HG03432 (cell line): ENCODE data around the gene FOXS1.

ENCODE experiments used
- ATAC-seq: cut with Tn5 transposase; IDR thresholded peaks from one replicate; pipeline ENCODE4 v1.9.1; 2021; ENCODE audit warnings: mild to moderate bottlenecking, moderate library complexity; ENCODE audit not compliant: unreplicated experiment

FOXS1 gene

GRCh38 chr20:31861385-31862156, 16.2 kb upstream of the FOXS1 start:
- ATAC-seq: peak; percentile 73

DNA sequence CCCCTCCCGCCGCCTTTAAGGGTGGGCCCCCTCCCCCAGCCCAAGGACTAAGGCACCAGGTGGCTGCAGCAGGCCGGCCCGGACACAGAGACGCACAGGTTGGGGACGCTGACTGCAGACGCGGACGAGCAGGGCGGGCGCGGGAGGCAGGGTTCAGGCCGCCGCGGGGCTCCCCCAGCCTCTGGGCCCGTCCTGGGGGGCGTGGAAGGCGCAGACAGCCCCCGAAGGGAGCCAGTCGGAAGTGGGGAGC, 15.7 kb upstream of the FOXS1 start:
- peak; percentile 30 for ATAC-seq

- no peak for ATAC-seq
Measured at GRCh38 chr20:31860390-31861134, 15.2 kb upstream of the FOXS1 start.

GRCh38 chr20:31859998-31860380, 14.6 kb upstream of the FOXS1 start:
- no peak for ATAC-seq

DNA sequence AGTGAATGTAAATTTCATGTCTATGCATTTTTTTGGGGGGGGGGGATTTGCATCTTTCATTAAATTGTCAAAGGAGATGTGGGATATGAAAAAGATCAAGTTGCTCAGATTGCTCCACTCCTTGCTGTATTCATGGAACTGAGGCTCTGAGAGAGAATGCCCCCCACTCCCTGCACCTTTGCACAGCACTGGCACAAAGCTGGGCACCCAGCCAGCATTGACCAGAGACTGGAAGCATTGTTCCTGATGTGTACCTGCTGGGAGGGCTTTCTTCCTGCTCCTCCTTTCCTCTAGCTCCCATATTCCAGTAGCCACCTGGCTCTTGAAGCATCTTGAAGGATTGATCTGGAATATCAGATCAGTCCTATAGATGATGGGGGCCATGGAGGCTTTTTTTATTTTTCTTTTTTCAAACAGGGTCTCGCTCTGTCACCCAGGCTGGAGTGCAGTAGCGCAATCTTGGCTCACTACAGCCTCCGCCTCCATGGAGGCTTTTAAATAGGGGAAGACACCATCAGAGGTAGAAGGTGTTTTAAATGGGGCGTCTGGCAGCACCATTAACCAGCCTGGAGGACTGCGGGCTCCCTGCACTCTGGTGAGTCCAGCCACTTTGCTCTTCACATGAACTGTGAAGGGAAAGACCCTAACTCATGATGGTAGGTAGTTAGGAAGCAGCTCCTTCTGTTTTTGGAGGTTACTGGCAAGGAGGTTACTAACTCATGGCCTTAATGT, 14.0 kb upstream of the FOXS1 start:
- ATAC-seq: no peak

- ATAC-seq: no peak
Measured at GRCh38 chr20:31858760-31859083, 13.3 kb upstream of the FOXS1 start.

GRCh38 chr20:31857861-31858759, 12.7 kb upstream of the FOXS1 start:
- peak; percentile 63 for ATAC-seq

DNA sequence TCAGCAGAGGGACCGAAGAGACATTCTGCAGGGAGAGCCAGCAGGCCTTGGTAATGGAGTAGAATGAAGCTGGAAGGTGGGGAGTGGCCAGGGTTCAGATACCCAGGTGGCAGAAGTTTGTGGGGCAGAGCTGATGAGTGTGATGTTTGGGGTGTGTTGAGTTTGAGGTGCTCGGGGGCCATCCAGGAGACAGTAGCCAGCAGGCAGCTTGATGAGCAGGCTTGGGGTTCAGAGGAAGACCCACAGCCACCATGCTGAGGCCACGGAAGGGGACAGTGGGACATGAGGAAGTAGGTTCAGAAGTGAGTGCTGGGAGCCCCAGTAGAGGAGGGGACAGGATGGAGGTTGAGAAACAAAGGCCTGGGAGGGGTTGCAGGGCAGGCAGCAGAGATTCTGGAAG, 11.1 kb upstream of the FOXS1 start:
- ATAC-seq: no peak

GRCh38 chr20:31853481-31853880, 8.1 kb upstream of the FOXS1 start:
- no peak for ATAC-seq

- no peak for ATAC-seq
Measured at GRCh38 chr20:31851240-31851955, 6.0 kb upstream of the FOXS1 start.

- no peak for ATAC-seq
Measured at GRCh38 chr20:31849306-31849930, 4.0 kb upstream of the FOXS1 start.

DNA sequence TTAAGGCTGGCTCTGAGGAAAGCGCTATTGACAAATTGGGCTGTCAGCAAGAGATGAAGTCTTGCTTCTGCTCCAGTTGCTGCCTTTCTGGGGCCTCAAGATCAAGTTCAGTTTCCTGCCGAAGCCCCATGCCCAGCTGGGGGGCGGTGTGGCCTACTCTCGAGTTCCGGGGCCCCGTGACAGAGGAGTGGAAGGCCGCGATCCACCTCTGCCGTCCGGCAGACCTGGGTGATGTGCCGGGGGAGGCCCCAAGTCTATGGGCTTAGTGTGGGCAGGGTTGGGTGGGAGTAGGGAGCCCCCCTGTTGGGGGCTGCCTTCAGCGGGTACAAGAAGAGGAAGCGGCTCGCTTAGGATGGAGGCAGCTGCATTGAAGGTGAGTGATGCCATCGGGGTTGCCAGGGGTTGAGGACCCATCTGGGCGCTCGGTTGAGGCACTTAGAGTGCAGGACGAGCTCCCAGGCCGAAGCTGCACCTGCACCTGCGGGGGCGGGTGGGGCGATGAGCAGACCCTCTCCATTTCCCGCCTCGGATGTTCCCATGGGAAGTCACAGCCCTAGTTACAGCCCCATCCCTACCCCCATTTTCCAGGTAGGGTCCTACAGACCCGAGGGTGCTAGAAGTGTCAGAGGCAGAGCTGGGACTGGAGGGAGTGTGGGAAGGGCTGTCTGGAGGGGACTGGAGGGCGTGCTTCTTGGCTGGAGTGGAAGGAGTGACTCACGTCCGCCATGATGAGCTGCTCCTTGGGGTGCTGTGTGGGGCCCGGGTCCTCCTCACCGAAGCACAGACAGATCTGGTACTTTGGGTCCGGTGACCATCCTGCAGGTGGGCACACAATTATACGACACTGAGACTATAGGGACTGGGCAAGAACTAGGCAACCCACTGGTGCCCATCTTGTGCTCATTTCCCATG, 2.9 kb upstream of the FOXS1 start:
- ATAC-seq: no peak

DNA sequence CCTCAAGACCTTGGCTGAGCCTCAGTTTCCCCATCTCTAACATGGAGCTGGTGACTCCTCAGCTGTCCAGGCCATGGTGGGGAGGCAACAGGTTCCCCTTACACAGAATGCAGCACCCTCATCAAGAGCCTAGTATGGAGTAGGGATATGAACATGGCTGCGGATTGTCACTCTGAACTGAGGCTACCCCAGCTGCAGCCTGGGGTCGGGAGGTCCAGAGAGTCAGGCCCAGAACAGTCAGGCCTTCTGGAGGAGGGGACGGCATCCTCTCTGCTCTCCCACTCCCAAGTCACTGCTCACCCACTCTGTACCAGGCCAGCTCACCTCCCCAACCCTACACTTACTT, 1.4 kb upstream of the FOXS1 start:
- no peak for ATAC-seq

DNA sequence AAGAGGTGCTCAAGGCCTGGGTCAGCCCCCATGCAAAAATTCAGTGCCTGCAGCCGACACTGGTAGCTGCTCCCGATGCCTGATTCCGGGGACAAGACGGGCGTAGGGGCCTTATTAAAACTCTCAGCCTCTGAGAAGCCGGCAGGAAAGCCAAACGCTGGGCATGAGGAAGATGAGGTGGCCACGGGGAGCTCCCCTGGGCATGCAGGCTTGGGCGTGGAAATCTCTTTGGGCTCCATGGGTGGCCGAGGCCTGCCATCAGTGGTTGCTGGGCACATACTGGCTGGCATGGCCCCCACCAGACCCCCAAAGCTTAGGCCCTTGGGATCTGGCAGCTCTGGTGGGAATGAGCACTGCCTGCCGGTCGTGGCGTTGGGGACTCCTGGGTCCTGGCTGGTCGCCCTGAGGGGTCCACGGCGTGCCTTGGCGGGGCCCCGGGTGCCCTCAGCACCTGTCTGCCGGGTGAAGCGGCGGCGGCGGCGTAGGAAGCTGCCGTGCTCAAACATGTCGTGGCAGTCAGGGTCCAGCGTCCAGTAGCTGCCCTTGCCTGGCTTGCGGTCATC, 586 bp downstream of the FOXS1 start:
- no peak for ATAC-seq

DNA sequence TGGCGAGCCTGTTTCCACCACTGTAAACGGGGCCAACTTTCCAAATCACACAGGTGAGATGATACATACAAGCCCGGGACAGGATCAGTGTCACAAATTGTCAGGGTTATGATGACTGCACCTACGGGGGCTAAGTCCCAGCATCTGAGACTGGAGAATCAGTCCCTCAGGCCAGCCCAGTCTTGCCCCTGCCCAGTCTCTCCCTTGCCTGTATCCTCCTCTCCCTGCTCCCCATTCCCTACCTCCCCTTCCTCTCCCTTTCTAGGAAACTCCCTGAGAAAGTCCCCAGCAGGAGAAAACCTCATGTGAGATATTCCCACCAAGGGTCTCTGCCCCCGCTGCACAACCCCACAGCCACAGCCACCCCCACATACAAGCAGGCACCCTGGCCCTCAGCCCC, 1.5 kb downstream of the FOXS1 start:
- ATAC-seq: no peak

GRCh38 chr20:31843288-31843687, 2.1 kb downstream of the FOXS1 start:
- ATAC-seq: no peak

DNA sequence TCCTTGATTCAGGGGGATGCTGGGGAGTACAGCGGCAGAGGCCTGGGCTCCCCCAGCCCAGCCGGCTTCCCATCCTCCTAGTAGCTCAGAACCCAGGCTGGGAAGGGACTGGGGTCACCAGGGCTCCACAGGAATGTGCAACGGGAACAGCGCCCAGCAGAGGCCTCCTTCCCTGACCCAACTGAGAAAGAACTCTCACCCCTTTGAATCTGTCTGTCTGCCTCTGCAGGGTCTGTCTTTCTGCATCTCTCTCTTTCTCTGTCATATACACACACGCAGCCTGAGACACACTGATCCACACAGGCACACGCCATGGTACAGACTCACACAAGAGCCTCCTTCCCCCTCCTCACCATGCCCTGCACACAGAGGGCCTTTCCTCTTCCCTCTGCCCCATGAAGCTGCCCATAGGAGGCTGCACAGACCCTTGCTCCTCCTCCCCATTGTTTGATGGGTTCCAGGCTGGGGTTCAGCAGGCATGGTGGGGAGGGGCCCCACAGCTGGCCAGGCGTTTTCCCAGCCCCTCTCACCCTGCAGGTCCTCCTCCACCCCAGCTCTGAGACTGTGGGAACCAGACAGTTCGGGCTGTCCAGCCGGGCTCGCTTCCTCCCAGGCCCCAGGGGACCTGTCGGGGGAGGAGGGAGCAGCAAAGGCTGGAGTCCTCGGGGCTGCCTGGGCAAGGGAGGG, 2.8 kb downstream of the FOXS1 start:
- ATAC-seq: no peak

DNA sequence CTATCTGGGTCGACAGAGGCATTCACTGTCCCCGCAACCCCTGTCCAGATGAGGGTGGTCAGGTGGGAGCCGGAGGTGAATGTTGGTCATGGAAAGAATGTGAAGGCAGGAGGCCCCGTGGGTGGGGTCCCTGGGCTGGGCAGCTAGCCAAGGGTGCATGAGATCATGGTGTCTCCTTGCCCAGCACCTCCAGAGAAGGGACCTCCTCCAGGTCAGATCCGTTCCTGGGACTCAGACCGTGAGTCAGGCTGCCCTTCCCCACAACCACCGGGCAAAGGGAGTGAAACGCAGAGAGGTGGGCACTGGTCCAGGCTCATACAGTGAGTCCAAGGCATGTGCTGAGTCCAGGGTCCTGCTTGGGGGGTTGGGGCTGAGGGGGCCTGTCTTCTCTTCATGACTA, 3.5 kb downstream of the FOXS1 start:
- no peak for ATAC-seq
